Tibial nerve (tissue), 4 donors: ENCODE data around the gene AKAP7. TPM values are rescaled to one million over a fixed set of nuclear protein-coding genes. Genes with fewer than 3 reads are reported as not detected.

Experiments
- DNase-seq, 2 donors: peaks; one replicate each; pipeline ENCODE4 v3.0.0-alpha.2; 2019; ENCODE audit warnings: low spot score in 2 of 2
- H3K27ac ChIP-seq, 4 donors: fragments of 200-600 bp; sonication (generic) in 3 of 4; one replicate each; pipeline ENCODE4 v1.5.1; 2017 to 2019; ENCODE audit warnings: mild to moderate bottlenecking in 1 of 4
- H3K27me3 ChIP-seq, 2 donors: fragments of 200-600 bp; sonication (generic) in 1 of 2; one replicate each; pipeline versions ENCODE4 v1.5.1 to v1.6.0; 2017 to 2019
- H3K36me3 ChIP-seq, 3 donors: fragments of 200-600 bp; sonication (generic); one replicate each; pipeline ENCODE4 v1.5.1; 2018 to 2019
- H3K4me1 ChIP-seq, 4 donors: fragments of 200-600 bp; sonication (generic) in 3 of 4; one replicate each; pipeline ENCODE4 v1.5.1; 2017 to 2019
- H3K4me3 ChIP-seq, 4 donors: fragments of 200-600 bp; sonication (generic) in 3 of 4; one replicate each; pipeline ENCODE4 v1.5.1; 2017 to 2019; ENCODE audit warnings: mild to moderate bottlenecking in 1 of 4, moderate library complexity in 1 of 4
- H3K9me3 ChIP-seq, 4 donors: fragments of 200-600 bp; sonication (generic) in 3 of 4; one replicate each; pipeline ENCODE4 v1.5.1; 2017 to 2019
- CTCF ChIP-seq, 5 experiments: fragments of 200-600 bp in 3 of 5; fragments of 450-650 bp in 2 of 5; sonication (generic) in 3 of 5; IDR thresholded peaks; one replicate each; pipeline ENCODE4 v1.5.1; 2016 to 2019; ENCODE audit warnings: antibody characterized with exemption in 5 of 5, mild to moderate bottlenecking in 3 of 5, moderate library complexity in 2 of 5
- EP300 ChIP-seq, 2 donors: sonication (generic); formaldehyde crosslinking; IDR thresholded peaks; one replicate each; pipeline ENCODE4 v1.6.1; 2017; ENCODE audit warnings: antibody characterized with exemption in 2 of 2, mild to moderate bottlenecking in 1 of 2
- POLR2A ChIP-seq, 2 donors: fragments of 450-650 bp; IDR thresholded peaks; one replicate each; pipeline ENCODE4 v1.6.1; 2017; ENCODE audit warnings: antibody characterized with exemption in 2 of 2, mild to moderate bottlenecking in 2 of 2, moderate library complexity in 2 of 2
- WGBS, 2 donors: methylation state at CpG; one replicate each; pipeline ENCODE4 v1.1.5; 2018; 5-methylcytosine and 5-hydroxymethylcytosine counted together
- total RNA-seq, 4 donors: library from RNA; depleted of rRNA; stranded (reverse); fragments of >200 nt; gene quantifications; one replicate each; pipeline ENCODE4 v1.1.0, GENCODE V29; 2016

AKAP7 gene
- total RNA-seq, 4 donors from 2014 or later, result 5.1 to 39.1 (median 11.8) TPM

- Histone ChIP-seq H3K27ac (no peak overlapping the region), H3K4me1 (no peaks in the 10 kb centered on the region), H3K9me3 (no peaks in the 10 kb centered on the region), H3K27me3 (no peaks in the 10 kb centered on the region), H3K36me3 (no peaks in the 10 kb centered on the region), H3K4me3 (no peak overlapping the region)
- no peak for DNase-seq
- WGBS, 2 donors, result 67 to 72% methylated on average over 4 of the region's 4 CpGs
- TF ChIP-seq POLR2A (IDR thresholded peaks at IDR 0.05), result no peak
- no peak for TF ChIP-seq EP300 (IDR thresholded peaks at IDR 0.05)
- no peak for TF ChIP-seq CTCF (IDR thresholded peaks at IDR 0.05)
Measured at GRCh38 chr6:131103296-131103695, 32.0 kb upstream of the AKAP7 start.

GRCh38 chr6:131103901-131104300 lies 31.4 kb upstream of the AKAP7 start:
- H3K4me1 ChIP-seq, result no peaks in the 10 kb centered on the region
- H3K27me3 ChIP-seq, result no peaks in the 10 kb centered on the region
- no peaks in the 10 kb centered on the region for H3K36me3 ChIP-seq
- no peak for DNase-seq
- WGBS, 2 donors, result 100% methylated on average over 1 of the region's 1 CpG
- TF ChIP-seq EP300 (IDR thresholded peaks at IDR 0.05) (no peak), CTCF (IDR thresholded peaks at IDR 0.05) (no peak), POLR2A (IDR thresholded peaks at IDR 0.05) (no peak)
- H3K9me3 ChIP-seq, result no peaks in the 10 kb centered on the region
- no peak overlapping the region for H3K4me3 ChIP-seq
- no peak overlapping the region for H3K27ac ChIP-seq

DNA sequence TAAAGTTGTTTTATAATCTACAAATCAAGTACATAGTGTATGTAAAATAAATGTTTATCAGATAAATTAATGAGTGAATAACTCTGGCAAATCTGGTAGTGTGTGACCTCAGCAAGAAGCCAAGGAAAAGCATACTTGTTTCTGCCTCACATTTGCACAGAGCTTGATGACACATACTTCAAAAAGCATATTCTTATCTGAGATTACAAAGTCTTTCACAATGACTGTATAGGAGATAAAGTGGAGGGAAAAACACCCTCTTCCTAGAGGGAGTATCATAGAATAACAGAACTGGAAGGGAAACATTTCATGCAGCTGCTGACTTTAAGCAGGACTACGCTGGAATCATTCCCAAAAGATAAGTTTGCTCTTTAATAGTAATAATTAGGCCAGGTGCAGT lies 28.1 kb upstream of the AKAP7 start:
- no peaks in the 10 kb centered on the region for H3K36me3 ChIP-seq
- TF ChIP-seq CTCF (IDR thresholded peaks at IDR 0.05) (no peak), POLR2A (IDR thresholded peaks at IDR 0.05) (no peak), EP300 (IDR thresholded peaks at IDR 0.05) (no peak)
- H3K9me3 ChIP-seq, result no peaks in the 10 kb centered on the region
- no peak for DNase-seq
- H3K4me1 ChIP-seq, result no peaks in the 10 kb centered on the region
- WGBS, 2 donors, result 83 to 84% methylated on average over 1 of the region's 1 CpG
- H3K27ac ChIP-seq, result no peak overlapping the region
- H3K4me3 ChIP-seq, result no peak overlapping the region
- no peaks in the 10 kb centered on the region for H3K27me3 ChIP-seq

DNA sequence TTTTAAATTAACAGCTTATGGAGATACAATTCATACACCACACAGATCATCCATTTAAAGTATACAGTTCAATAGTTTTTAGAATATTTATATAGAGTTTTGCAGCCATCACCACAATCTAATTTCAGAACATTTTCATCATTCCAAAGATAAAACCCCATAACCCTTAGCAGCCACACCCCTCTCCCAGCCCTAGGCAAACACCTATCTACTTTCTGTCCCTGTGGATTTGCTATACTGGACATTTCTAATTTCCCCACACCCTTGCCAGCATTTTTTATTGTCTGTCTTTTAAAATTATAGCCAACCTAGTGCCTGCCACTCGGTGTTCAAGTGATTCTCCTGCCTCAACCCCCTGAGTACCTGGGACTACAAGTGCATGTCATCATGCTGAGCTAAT lies 23.0 kb upstream of the AKAP7 start:
- Histone ChIP-seq H3K27ac (no peak overlapping the region), H3K9me3 (peaks cover 0 to 1% (median 0%) of the 10 kb centered on the region in 4 donors), H3K36me3 (no peaks in the 10 kb centered on the region), H3K4me1 (peaks cover 0 to 4% (median 0%) of the 10 kb centered on the region in 4 donors), H3K27me3 (no peaks in the 10 kb centered on the region), H3K4me3 (no peak overlapping the region)
- no peak for TF ChIP-seq EP300 (IDR thresholded peaks at IDR 0.05)
- TF ChIP-seq POLR2A (IDR thresholded peaks at IDR 0.05), result no peak
- TF ChIP-seq CTCF (IDR thresholded peaks at IDR 0.05), result no peak
- WGBS, 2 donors, result 71 to 78% methylated on average over 1 of the region's 1 CpG
- no peak for DNase-seq

GRCh38 chr6:131115651-131116050 lies 19.6 kb upstream of the AKAP7 start:
- TF ChIP-seq EP300 (IDR thresholded peaks at IDR 0.05), result no peak
- peaks cover 0 to 3% (median 0%) of the 10 kb centered on the region in 4 donors for H3K9me3 ChIP-seq
- no peaks in the 10 kb centered on the region for H3K36me3 ChIP-seq
- no peak overlapping the region for H3K4me3 ChIP-seq
- H3K4me1 ChIP-seq, result peaks cover 0 to 4% (median 0%) of the 10 kb centered on the region in 4 donors
- no peaks in the 10 kb centered on the region for H3K27me3 ChIP-seq
- H3K27ac ChIP-seq, result no peak overlapping the region
- WGBS, 2 donors, result 90 to 100% methylated on average over 1 of the region's 1 CpG
- no peak for DNase-seq

GRCh38 chr6:131116321-131116720 lies 18.9 kb upstream of the AKAP7 start:
- Histone ChIP-seq H3K4me1 (peaks cover 0 to 4% (median 0%) of the 10 kb centered on the region in 4 donors), H3K36me3 (no peaks in the 10 kb centered on the region), H3K9me3 (peaks cover 0 to 3% (median 0%) of the 10 kb centered on the region in 4 donors), H3K27me3 (no peaks in the 10 kb centered on the region), H3K4me3 (no peak overlapping the region), H3K27ac (no peak overlapping the region)
- DNase-seq, result no peak
- TF ChIP-seq POLR2A (IDR thresholded peaks at IDR 0.05) (no peak), CTCF (IDR thresholded peaks at IDR 0.05) (no peak), EP300 (IDR thresholded peaks at IDR 0.05) (no peak)
- WGBS, 2 donors, result 87 to 92% methylated on average over 2 of the region's 2 CpGs
